LNCaP clone FGC (cell line): ENCODE data around the gene FADS1.

Source experiments
- DNase-seq: peaks from one replicate; pipeline ENCODE4 v3.0.0-alpha.2; 2011; ENCODE audit warnings: low read depth
- H3K4me3 ChIP-seq: 2 replicates; pipeline ENCODE4 v1.5.1; 2011; ENCODE audit warnings: mild to moderate bottlenecking, low read depth, low read length, control low read depth
- CTCF ChIP-seq: IDR thresholded peaks from 2 replicates; pipeline ENCODE4 v1.5.1; 2012; ENCODE audit warnings: mild to moderate bottlenecking; ENCODE audit not compliant: control insufficient read depth, insufficient read depth; ENCODE audit errors: extremely low read depth

FADS1 gene

GRCh38 chr11:61842528-61842820, 25.7 kb upstream of the FADS1 start:
- H3K4me3 ChIP-seq, result no peak overlapping the region
- no peak for DNase-seq
- TF ChIP-seq CTCF, result no peak

GRCh38 chr11:61841636-61842527, 25.1 kb upstream of the FADS1 start:
- DNase-seq, result no peak
- TF ChIP-seq CTCF, result no peak

GRCh38 chr11:61840371-61840770, 23.6 kb upstream of the FADS1 start:
- TF ChIP-seq CTCF, result no peak
- no peak overlapping the region for H3K4me3 ChIP-seq
- DNase-seq, result no peak

More at GRCh38 chr11:61841636-61842527, 25.1 kb upstream of the FADS1 start:
- no peak overlapping the region for H3K4me3 ChIP-seq

- no peak for TF ChIP-seq CTCF
- DNase-seq, result no peak
- no peak overlapping the region for H3K4me3 ChIP-seq
Observed at GRCh38 chr11:61839742-61840141, 22.9 kb upstream of the FADS1 start.

GRCh38 chr11:61838921-61839320, 22.1 kb upstream of the FADS1 start:
- no peak for TF ChIP-seq CTCF
- DNase-seq, result no peak
- H3K4me3 ChIP-seq, result no peak overlapping the region

- no peak overlapping the region for H3K4me3 ChIP-seq
- no peak for DNase-seq
- no peak for TF ChIP-seq CTCF
Observed at GRCh38 chr11:61838501-61838900, 21.7 kb upstream of the FADS1 start.
